Esophagus muscularis mucosa (tissue), 4 donors: ENCODE measurements around the gene NTRK3. TPM values are rescaled to one million over a fixed set of nuclear protein-coding genes. Genes with fewer than 3 reads are reported as not detected.

Source experiments
- DNase-seq: peaks from one replicate; pipeline ENCODE4 v3.0.0-alpha.2; 2017; ENCODE audit errors: extremely low spot score
- H3K27ac ChIP-seq, 4 donors: fragments of 200-600 bp; sonication (generic); replicated peaks in 1 of 4; 1 replicate in 3 of 4; 2 replicates in 1 of 4; pipeline ENCODE4 v1.5.1; 2016 to 2019; ENCODE audit warnings: mild to moderate bottlenecking in 1 of 4
- H3K27me3 ChIP-seq, 4 donors: fragments of 200-600 bp; sonication (generic); one replicate each; pipeline versions ENCODE4 v1.5.1 to v1.6.0; 2016 to 2019
- H3K36me3 ChIP-seq, 4 donors: fragments of 200-600 bp; sonication (generic); one replicate each; pipeline ENCODE4 v1.5.1; 2016 to 2019
- H3K4me1 ChIP-seq, 4 donors: fragments of 200-600 bp; sonication (generic); one replicate each; pipeline ENCODE4 v1.5.1; 2016 to 2019
- H3K4me3 ChIP-seq, 4 donors: fragments of 200-600 bp; sonication (generic); 1 replicate in 2 of 4; 2 replicates in 2 of 4; pipeline ENCODE4 v1.5.1; 2016 to 2019; ENCODE audit warnings: mild to moderate bottlenecking in 4 of 4, moderate library complexity in 1 of 4
- H3K9me3 ChIP-seq, 4 donors: fragments of 200-600 bp; sonication (generic); 1 replicate in 3 of 4; 2 replicates in 1 of 4; pipeline ENCODE4 v1.5.1; 2016 to 2019
- CTCF ChIP-seq, 3 experiments: fragments of 200-600 bp in 2 of 3; fragments of 450-650 bp in 1 of 3; sonication (generic) in 2 of 3; IDR thresholded peaks; one replicate each; pipeline ENCODE4 v1.5.1; 2017 to 2019; ENCODE audit warnings: antibody characterized with exemption in 3 of 3, mild to moderate bottlenecking in 2 of 3, moderate library complexity in 1 of 3
- EP300 ChIP-seq: sonication (generic); formaldehyde crosslinking; IDR thresholded peaks from one replicate; pipeline ENCODE4 v1.6.1; 2017; ENCODE audit warnings: antibody characterized with exemption
- POLR2A ChIP-seq: fragments of 450-650 bp; IDR thresholded peaks from one replicate; pipeline ENCODE4 v1.6.1; 2017; ENCODE audit warnings: antibody characterized with exemption, moderate library complexity, mild to moderate bottlenecking, low read depth
- POLR2AphosphoS5 ChIP-seq, 2 donors: sonication (generic); formaldehyde crosslinking; IDR thresholded peaks; one replicate each; pipeline ENCODE4 v1.6.1; 2017; ENCODE audit warnings: antibody characterized with exemption in 2 of 2
- WGBS: methylation state at CpG from one replicate; pipeline ENCODE4 v1.1.5; 2018; 5-methylcytosine and 5-hydroxymethylcytosine counted together
- intact Hi-C: fragments of 100-400 bp; cut with DNase I; formaldehyde crosslinking; loops from one replicate; pipeline ENCODE4 v1.15.1; 2023
- small RNA-seq, 3 donors: library from RNA; depleted of rRNA; stranded (forward); fragments of <200 nt; gene quantifications; one replicate each; pipeline ENCODE3, GENCODE V24; 2016
- total RNA-seq, 4 donors: library from RNA; depleted of rRNA; stranded (reverse); fragments of >200 nt; gene quantifications; one replicate each; pipeline versions ENCODE4 v1.1.0 to v1.2.1, GENCODE V29; 2016

The NTRK3 gene
- total RNA-seq, 4 donors from 2014 or later, result 1.7 to 6.3 (median 3.0) TPM

GRCh38 chr15:87826119-87826747 lies 430.3 kb downstream of the NTRK3 start:
- peak; percentile 75 for DNase-seq
- no peak for TF ChIP-seq POLR2AphosphoS5 (IDR thresholded peaks at IDR 0.05)
- H3K36me3 ChIP-seq, result no peaks in the 10 kb centered on the region
- 59% methylated on average over 8 of the region's 8 CpGs for WGBS
- intact Hi-C loops, result no loop called here
- no peaks in the 10 kb centered on the region for H3K27me3 ChIP-seq
- no peaks in the 10 kb centered on the region for H3K9me3 ChIP-seq
- H3K4me1 ChIP-seq, result no peaks in the 10 kb centered on the region
- H3K27ac ChIP-seq, result no peak overlapping the region
- H3K4me3 ChIP-seq, result no peak overlapping the region

GRCh38 chr15:87818756-87819155 lies 437.8 kb downstream of the NTRK3 start:
- no peaks in the 10 kb centered on the region for H3K4me1 ChIP-seq
- intact Hi-C loops, result no loop called here
- TF ChIP-seq POLR2A, result no peak
- TF ChIP-seq POLR2AphosphoS5 (IDR thresholded peaks at IDR 0.05), result no peak
- no peak for TF ChIP-seq CTCF (IDR thresholded peaks at IDR 0.05)
- TF ChIP-seq EP300, result no peak

GRCh38 chr15:87817553-87817952 lies 439.0 kb downstream of the NTRK3 start:
- peak; percentile 21 for DNase-seq
- no peak overlapping the region for H3K27ac ChIP-seq
- no peaks in the 10 kb centered on the region for H3K9me3 ChIP-seq
- WGBS, result 79% methylated on average over 1 of the region's 1 CpG
- intact Hi-C loops, result no loop called here
- no peaks in the 10 kb centered on the region for H3K36me3 ChIP-seq
- no peaks in the 10 kb centered on the region for H3K4me1 ChIP-seq
- no peaks in the 10 kb centered on the region for H3K27me3 ChIP-seq
- H3K4me3 ChIP-seq, result no peak overlapping the region
- no peak for TF ChIP-seq CTCF (IDR thresholded peaks at IDR 0.05)
- no peak for TF ChIP-seq POLR2A
- TF ChIP-seq EP300, result no peak
- no peak for TF ChIP-seq POLR2AphosphoS5 (IDR thresholded peaks at IDR 0.05)

More at GRCh38 chr15:87818756-87819155, 437.8 kb downstream of the NTRK3 start:
- WGBS, result 100% methylated on average over 1 of the region's 1 CpG
- Histone ChIP-seq H3K9me3 (no peaks in the 10 kb centered on the region), H3K27ac (no peak overlapping the region), H3K4me3 (no peak overlapping the region), H3K27me3 (no peaks in the 10 kb centered on the region), H3K36me3 (no peaks in the 10 kb centered on the region)
- peak; percentile 74 for DNase-seq

- Histone ChIP-seq H3K27me3 (no peaks in the 10 kb centered on the region), H3K27ac (no peak overlapping the region), H3K4me3 (no peak overlapping the region), H3K9me3 (no peaks in the 10 kb centered on the region), H3K36me3 (no peaks in the 10 kb centered on the region), H3K4me1 (no peaks in the 10 kb centered on the region)
- TF ChIP-seq EP300 (no peak), POLR2AphosphoS5 (IDR thresholded peaks at IDR 0.05) (no peak), POLR2A (no peak), CTCF (IDR thresholded peaks at IDR 0.05) (no peak)
- 74% methylated on average over 4 of the region's 5 CpGs for WGBS
- DNase-seq, result peak; percentile 34
- intact Hi-C loops, result no loop called here
Observed at GRCh38 chr15:87816811-87817210, 439.7 kb downstream of the NTRK3 start.

- H3K27ac ChIP-seq, result no peak overlapping the region
- no peaks in the 10 kb centered on the region for H3K27me3 ChIP-seq
- no peaks in the 10 kb centered on the region for H3K36me3 ChIP-seq
- 84% methylated on average over 1 of the region's 1 CpG for WGBS
- TF ChIP-seq CTCF (IDR thresholded peaks at IDR 0.05) (no peak), POLR2A (no peak), EP300 (no peak), POLR2AphosphoS5 (IDR thresholded peaks at IDR 0.05) (no peak)
- H3K4me3 ChIP-seq, result no peak overlapping the region
- H3K4me1 ChIP-seq, result no peaks in the 10 kb centered on the region
- intact Hi-C loops, result no loop called here
- peak; percentile 39 for DNase-seq
- H3K9me3 ChIP-seq, result no peaks in the 10 kb centered on the region
Observed at GRCh38 chr15:87816016-87816415, 440.5 kb downstream of the NTRK3 start.

Small RNA genes lying within 50 kb of the gene (small RNA-seq; reads per million reads assigned to genes)
- 0 reads per million in 3 donors for gene MED28P6

Other genes with a start within 250 kb of the NTRK3 start
- 10 to 100 TPM; 14.5 to 27.8 (median 25.1) TPM for gene MRPL46, start 210.6 kb upstream of the NTRK3 start, total RNA-seq
- gene MRPS11, start 211.0 kb upstream of the NTRK3 start, total RNA-seq, result 10 to 100 TPM; 25.7 to 44.9 (median 34.2) TPM